ENCODE data around the gene CSRP3. TPM values are rescaled to one million over a fixed set of nuclear protein-coding genes. Genes with fewer than 3 reads are reported as not detected.

CSRP3 gene
- total RNA-seq = 1,083 TPM
- long read RNA-seq, transcript CSRP3-206 (5 exons, 735 nt) = minor isoform, 11 of 1,070 reads
- long read RNA-seq, transcript CSRP3-204 (4 exons, 890 nt) = minor isoform, 5 of 1,070 reads
- long read RNA-seq, transcript CSRP3-201 (6 exons, 971 nt) = major isoform, 748 of 1,070 reads
- long read RNA-seq, partial matches to known transcripts = 273 of 1,070 reads
- long read RNA-seq, other reads (novel, unspliced or antisense) = 32 of 1,070 reads

DNA sequence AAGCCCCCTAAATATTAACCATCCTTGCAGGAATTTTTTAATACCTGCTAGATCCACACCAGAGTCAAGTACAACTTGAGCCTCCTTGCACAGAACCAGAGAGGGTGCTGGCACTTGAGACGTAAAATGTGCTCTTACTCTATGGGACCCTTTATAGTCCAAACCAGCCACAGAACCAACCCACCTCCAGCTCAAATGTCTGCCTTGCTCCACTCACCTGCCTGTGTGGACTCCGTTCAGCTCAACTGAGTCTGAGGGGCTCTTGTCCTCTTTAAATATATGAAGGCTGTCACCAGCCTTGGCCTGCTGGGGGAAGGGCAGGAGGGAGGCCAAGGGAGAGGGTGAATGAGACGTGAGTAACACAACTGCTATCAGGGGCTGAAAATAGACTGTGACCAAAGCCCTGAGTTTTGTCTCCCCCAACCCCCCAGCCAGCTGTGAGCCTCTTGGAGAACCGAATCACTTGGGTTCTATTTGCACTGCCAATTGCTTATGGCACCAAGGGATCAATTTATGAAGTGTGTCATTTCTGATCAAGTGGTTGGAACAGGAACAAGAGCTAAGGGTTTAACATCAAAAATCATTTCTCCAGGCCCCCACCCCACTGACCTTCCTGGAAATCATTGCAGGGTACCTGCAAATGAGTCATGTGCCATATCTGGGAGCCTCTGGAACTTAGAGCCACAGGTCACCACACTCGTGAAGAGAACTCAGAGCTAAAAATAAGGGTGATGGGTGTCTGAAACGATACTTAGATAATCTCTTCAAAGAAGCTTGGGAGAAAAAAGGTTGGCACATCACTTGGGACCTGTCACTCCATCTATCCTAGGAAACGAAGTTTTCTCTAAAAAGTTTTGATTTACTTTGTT, at the start of gene CSRP3:
CSRP3 (minus strand) TSS at position 247 of the 869 bp plus-strand sequence. CDS start 9,535 bp downstream, outside the sequence.
- intact Hi-C loops (cut with DNase I) = loop anchor here (5.0 kb wide), 1 partner anchor 40 kb away; the partner anchor contains the start of gene E2F8
- ATAC-seq (ENCODE audit: poor library complexity) = peak; percentile 90
- peak; percentile 69 for DNase-seq

DNA sequence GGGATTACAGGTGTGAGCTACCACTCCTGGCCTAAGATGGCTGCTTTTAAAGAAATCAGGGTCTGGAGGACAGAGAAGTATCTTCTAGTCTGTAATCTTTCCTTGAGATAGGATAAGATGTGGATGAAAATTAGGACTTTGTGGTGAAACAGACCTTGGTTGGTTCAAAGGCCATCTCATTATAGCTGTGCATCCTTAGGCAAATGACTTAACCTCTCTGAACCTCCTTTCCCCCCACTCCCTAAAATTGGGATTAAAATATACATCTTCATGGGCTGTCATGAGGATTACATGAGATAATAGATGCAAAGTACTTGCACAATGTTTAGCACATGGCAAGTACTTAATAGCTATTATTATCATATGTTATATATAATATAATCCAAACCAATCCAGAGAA, 49.8 kb upstream of the CSRP3 start:
- ATAC-seq (ENCODE audit: poor library complexity) = no peak
- intact Hi-C loops (cut with DNase I) = no loop called here

DNA sequence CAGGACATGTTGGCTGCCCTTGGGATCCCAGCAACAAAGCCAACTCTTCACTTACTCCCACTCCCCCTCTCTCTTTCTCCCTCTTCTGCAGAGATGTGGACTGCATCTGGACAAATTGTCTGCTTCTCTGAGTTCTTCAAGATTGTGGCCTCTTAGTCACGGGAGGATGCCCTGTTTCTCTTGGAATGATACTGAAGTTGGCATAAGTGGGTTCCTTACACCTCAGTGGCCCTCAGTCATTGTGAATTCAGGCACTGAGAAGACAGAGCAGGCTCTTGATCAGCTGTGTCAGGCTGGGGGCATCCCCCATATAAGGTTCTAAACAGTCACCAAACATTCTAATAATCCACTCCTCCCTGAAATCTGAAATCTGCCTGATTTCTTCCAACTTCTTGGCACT, 45.0 kb upstream of the CSRP3 start:
- ATAC-seq (ENCODE audit: poor library complexity) (no peak), DNase-seq (no peak)
- intact Hi-C loops (cut with DNase I) = no loop called here

More for the DNA sequence above, 49.8 kb upstream of the CSRP3 start:
- no peak for DNase-seq

- intact Hi-C loops (cut with DNase I) = no loop called here
- DNase-seq (no peak), ATAC-seq (ENCODE audit: poor library complexity) (no peak)
Measured at GRCh38 chr11:19245351-19245750, 43.6 kb upstream of the CSRP3 start.

DNA sequence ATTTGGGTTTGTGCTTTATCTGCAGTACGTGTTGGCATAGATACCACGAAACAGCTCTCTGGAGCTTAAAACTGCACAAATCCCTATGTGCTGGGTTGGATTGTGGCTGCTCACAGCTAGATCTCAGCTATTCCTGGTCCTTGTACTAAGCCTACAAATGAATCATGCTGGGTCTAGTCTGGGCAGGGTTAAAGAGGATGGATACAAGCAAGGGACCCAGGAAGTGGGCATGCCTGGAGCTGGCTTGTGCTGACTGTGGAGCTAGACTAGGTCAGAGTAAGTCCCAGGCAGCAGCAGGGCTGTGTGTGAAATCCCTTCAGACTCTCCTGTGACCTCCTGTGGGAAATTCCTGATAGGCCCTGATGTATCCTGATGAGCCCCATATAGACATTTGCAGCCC, 42.8 kb upstream of the CSRP3 start:
- intact Hi-C loops (cut with DNase I) = loop anchor here (5.0 kb wide), 1 partner anchor 42 kb away; the partner anchor contains the start of gene CSRP3
- no peak for DNase-seq
- ATAC-seq (ENCODE audit: poor library complexity) = no peak

GRCh38 chr11:19244084-19244483, 42.3 kb upstream of the CSRP3 start:
- intact Hi-C loops (cut with DNase I) = loop anchor here (5.0 kb wide), 1 partner anchor 42 kb away; the partner anchor contains the start of gene CSRP3
- ATAC-seq (ENCODE audit: poor library complexity) = no peak

GRCh38 chr11:19243613-19244012, 41.8 kb upstream of the CSRP3 start:
- no peak for DNase-seq
- intact Hi-C loops (cut with DNase I) = loop anchor here (5.0 kb wide), 1 partner anchor 41 kb away; the partner anchor contains the start of gene CSRP3
- ATAC-seq (ENCODE audit: poor library complexity) = no peak

More at GRCh38 chr11:19244084-19244483, 42.3 kb upstream of the CSRP3 start:
- no peak for DNase-seq

GRCh38 chr11:19243143-19243542, 41.4 kb upstream of the CSRP3 start:
- intact Hi-C loops (cut with DNase I) = loop anchor here (5.0 kb wide), 1 partner anchor 41 kb away; the partner anchor contains the start of gene CSRP3
- no peak for ATAC-seq (ENCODE audit: poor library complexity)
- no peak for DNase-seq

GRCh38 chr11:19242179-19242932, 40.6 kb upstream of the CSRP3 start:
- DNase-seq = peak; percentile 42
- intact Hi-C loops (cut with DNase I) = loop anchor here (5.0 kb wide), 1 partner anchor 40 kb away; the partner anchor contains the start of gene CSRP3

DNA sequence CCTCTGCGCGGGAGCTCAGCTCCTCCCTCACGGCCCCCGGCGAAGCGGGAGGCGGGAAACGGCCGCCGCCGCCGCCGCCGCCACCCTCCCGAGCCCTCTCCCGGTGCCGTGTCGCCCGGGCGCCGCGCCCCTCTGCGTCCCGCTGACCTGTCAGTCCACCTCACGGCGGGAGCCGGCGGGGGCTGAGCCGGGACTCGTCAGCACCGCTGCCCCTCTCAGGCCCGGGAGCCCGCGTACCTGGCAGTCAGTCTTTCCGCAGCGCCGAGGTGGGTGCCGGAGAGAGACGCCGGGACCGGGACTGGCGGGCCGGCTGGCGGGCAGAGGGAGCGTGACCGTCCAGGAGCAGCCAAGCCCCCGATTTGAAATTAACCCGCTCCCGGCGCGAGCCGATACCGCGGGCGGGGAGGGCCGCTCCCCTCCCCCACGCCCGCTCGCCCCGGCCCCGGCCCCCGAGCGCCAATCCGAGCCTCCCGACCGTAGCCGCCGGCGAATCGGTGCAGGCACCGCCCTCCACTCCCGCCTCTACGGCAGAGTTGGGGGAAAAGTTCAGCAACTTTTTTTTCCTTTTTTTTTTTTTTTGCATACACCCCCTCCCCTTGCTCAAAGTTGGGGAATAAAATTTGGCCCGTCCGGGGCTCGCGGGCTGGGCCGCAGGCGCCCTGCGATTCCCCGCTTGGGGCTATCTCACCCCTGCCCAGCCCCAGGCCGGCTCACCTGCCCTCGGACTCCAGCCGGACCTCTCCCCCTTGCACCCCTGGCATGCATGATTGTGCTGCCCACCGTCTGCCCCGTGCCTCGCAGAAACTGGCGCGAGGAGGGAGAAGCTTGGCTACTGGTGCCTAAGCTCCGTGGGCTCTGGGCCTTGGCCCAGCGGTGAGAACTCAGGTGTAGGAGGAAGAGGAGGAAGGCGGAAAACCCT, 39.7 kb upstream of the CSRP3 start:
- intact Hi-C loops (cut with DNase I) = loop anchor here (5.0 kb wide), 1 partner anchor 39 kb away; the partner anchor contains the start of gene CSRP3
- DNase-seq (peak; percentile 58), ATAC-seq (ENCODE audit: poor library complexity) (peak; percentile 67)

More at GRCh38 chr11:19242179-19242932, 40.6 kb upstream of the CSRP3 start:
- peak; percentile 2 for ATAC-seq (ENCODE audit: poor library complexity)

- DNase-seq (peak; percentile 95), ATAC-seq (ENCODE audit: poor library complexity) (peak; percentile 98)
- intact Hi-C loops (cut with DNase I) = loop anchor here (5.0 kb wide), 1 partner anchor 38 kb away; the partner anchor contains the start of gene CSRP3
Measured at GRCh38 chr11:19240420-19241259, 38.9 kb upstream of the CSRP3 start, which contains the start of gene E2F8. Gene E2F8, minus strand, starts transcription at chr11:19240945. Its CDS starts 824 bp downstream, at chr11:19240121.

DNA sequence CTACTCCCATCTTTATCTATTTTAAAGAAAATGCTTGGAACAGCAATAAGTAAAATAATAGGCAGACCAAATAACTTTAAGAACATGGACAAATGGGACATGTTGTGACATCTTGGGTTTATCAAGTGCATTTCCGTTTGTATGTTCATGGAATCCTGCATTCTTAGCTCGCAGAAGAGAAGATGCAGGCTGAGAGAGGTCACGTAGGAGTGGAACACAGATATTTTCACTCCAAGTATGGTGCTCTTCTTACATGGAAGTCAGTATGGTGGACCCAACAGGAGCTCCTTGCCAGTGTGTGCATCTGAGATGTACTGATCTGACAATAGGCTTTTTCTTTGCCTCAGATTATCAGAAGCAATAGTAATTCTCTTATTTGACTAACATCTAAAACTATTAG, 37.3 kb upstream of the CSRP3 start:
- intact Hi-C loops (cut with DNase I) = no loop called here
- no peak for ATAC-seq (ENCODE audit: poor library complexity)
- DNase-seq = no peak

DNA sequence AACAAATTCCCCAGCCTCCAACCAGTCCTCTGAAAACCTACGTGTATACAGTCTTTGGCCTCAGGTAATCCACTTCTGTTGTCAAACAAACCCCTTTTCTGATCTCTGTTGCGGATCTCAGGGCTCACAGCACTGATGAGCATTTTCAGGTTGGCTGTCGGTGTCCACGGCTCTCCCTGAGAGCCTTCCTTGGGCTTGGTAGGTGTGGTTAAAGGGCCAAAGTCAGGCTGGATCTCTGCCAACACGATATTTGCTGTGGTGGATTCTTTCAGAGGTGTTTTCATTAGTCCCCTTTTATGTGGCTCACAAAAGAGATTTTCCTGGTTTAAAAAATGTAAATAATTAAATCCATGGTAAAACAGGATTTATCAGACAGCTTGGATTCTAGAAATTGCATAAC, 36.0 kb upstream of the CSRP3 start:
- DNase-seq (no peak), ATAC-seq (ENCODE audit: poor library complexity) (no peak)
- intact Hi-C loops (cut with DNase I) = no loop called here

DNA sequence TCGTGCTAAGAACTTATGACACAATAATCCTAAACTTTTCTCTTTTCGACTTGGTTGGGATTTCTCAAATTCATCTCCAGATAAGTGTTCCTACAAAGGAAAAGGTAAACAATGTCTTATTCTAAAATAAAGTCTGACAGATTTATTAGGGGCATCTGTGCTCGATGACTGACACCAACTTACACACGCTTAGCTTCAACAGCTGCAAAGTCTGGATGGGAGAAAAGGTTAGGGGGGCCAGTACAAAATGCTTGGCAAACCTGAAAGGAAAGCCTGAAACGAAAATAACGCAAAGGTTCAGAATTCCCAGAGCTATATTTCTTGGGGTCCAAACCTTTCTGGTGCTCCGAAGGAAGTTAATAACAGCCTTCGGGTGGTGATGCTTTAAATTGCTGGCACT, 35.6 kb upstream of the CSRP3 start:
- intact Hi-C loops (cut with DNase I) = no loop called here
- ATAC-seq (ENCODE audit: poor library complexity) = no peak
- DNase-seq = no peak

- intact Hi-C loops (cut with DNase I) = no loop called here
- no peak for ATAC-seq (ENCODE audit: poor library complexity)
Measured at GRCh38 chr11:19234231-19234817, 32.5 kb upstream of the CSRP3 start.

GRCh38 chr11:19232910-19233503, 31.2 kb upstream of the CSRP3 start:
- DNase-seq = no peak
- intact Hi-C loops (cut with DNase I) = no loop called here
- ATAC-seq (ENCODE audit: poor library complexity) = no peak

More at GRCh38 chr11:19234231-19234817, 32.5 kb upstream of the CSRP3 start:
- no peak for DNase-seq
